Testis (tissue), 3 donors: ENCODE measurements around the gene EDEM3. TPM values are rescaled to one million over a fixed set of nuclear protein-coding genes. Genes with fewer than 3 reads are reported as not detected.

Experiments used
- DNase-seq: peaks from one replicate; pipeline ENCODE4 v3.0.0-alpha.2; 2019
- H3K27ac ChIP-seq, 2 donors: fragments of 200-600 bp; sonication (generic); one replicate each; pipeline ENCODE4 v1.5.1; 2019
- H3K27me3 ChIP-seq: fragments of 200-600 bp; sonication (generic); one replicate; pipeline ENCODE4 v1.5.1; 2019
- H3K36me3 ChIP-seq: fragments of 200-600 bp; sonication (generic); one replicate; pipeline ENCODE4 v1.5.1; 2017; ENCODE audit warnings: low read depth; ENCODE audit errors: missing control alignments
- H3K4me1 ChIP-seq: fragments of 200-600 bp; sonication (generic); one replicate; pipeline ENCODE4 v1.5.1; 2019
- H3K4me3 ChIP-seq, 2 donors: fragments of 200-600 bp; sonication (generic); one replicate each; pipeline ENCODE4 v1.5.1; 2017 to 2019
- H3K9me3 ChIP-seq: fragments of 200-600 bp; sonication (generic); one replicate; pipeline ENCODE4 v1.5.1; 2017
- POLR2A ChIP-seq: fragments of 450-650 bp; IDR thresholded peaks from one replicate; pipeline ENCODE4 v1.6.1; 2017; ENCODE audit warnings: antibody characterized with exemption, mild to moderate bottlenecking, moderate library complexity
- WGBS, 2 donors: methylation state at CpG; one replicate each; pipeline ENCODE4 v1.1.5; 2018; 5-methylcytosine and 5-hydroxymethylcytosine counted together
- intact Hi-C: fragments of 100-400 bp; cut with DNase I; formaldehyde crosslinking; loops from one replicate; pipeline ENCODE4 v1.15.1; 2023; ENCODE audit warnings: low total_unique reads
- polyA plus RNA-seq: library from polyadenylated mRNA; stranded (reverse); fragments of 350-450 nt; fragmentation: Illumina TruSeq; extraction: RNeasy Lipid Tissue Mini Kit (QIAGEN cat#74804); gene quantifications from one replicate; pipeline ENCODE4 v1.2.3, GENCODE V29; 2014; ENCODE audit warnings: low read depth, low replicate concordance; ENCODE audit not compliant: insufficient read depth
- total RNA-seq, 2 donors: library from RNA; depleted of rRNA; stranded (reverse); fragments of >200 nt; gene quantifications; one replicate each; pipeline ENCODE4 v1.2.3, GENCODE V29; 2016
- TF ChIP-seq, protein P1 (sequence below), 3 experiments: fragments of 450-650 bp in 2 of 3; fragments of 200-600 bp in 1 of 3; sonication (generic) in 1 of 3; IDR thresholded peaks; one replicate each; pipeline ENCODE4 v1.5.1; 2016 to 2019; ENCODE audit warnings: antibody characterized with exemption in 3 of 3, mild to moderate bottlenecking in 2 of 3, moderate library complexity in 1 of 3

EDEM3 gene
- total and polyA plus RNA-seq, 3 donors from 2014 or later, result 20.7 to 41.0 (median 23.5) TPM

DNA sequence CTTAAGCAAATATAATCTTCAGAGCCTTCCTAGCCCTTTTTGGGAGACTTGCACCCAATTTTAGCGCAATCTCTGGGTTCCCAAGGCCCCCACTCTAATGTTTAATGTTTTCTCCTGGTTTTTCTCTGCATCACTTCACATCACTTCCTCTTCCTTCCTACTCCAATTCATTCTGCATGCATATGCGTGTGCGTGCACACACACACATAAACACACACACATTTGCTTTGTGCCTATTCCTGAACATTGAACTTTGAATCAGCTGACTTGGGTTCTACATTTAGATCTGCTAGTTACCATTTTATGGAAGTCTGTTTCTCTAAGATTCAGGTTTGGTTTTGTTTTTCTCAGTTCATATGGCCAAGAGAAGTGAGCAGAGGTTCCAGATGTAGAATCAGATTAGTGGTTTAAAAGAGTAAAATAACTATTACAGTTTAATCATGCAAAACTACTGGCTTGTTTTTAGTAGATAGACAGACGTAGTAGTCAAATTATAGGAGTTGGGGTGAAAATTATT lies 7.4 kb upstream of the EDEM3 start:
- 86 to 90% methylated on average over 4 of the region's 4 CpGs for WGBS, 2 donors
- H3K4me1 ChIP-seq, result no peaks in the 10 kb centered on the region
- H3K27me3 ChIP-seq, result no peaks in the 10 kb centered on the region
- H3K36me3 ChIP-seq, result no peaks in the 10 kb centered on the region
- TF ChIP-seq POLR2A, result no peak
- TF ChIP-seq, protein P1, sequence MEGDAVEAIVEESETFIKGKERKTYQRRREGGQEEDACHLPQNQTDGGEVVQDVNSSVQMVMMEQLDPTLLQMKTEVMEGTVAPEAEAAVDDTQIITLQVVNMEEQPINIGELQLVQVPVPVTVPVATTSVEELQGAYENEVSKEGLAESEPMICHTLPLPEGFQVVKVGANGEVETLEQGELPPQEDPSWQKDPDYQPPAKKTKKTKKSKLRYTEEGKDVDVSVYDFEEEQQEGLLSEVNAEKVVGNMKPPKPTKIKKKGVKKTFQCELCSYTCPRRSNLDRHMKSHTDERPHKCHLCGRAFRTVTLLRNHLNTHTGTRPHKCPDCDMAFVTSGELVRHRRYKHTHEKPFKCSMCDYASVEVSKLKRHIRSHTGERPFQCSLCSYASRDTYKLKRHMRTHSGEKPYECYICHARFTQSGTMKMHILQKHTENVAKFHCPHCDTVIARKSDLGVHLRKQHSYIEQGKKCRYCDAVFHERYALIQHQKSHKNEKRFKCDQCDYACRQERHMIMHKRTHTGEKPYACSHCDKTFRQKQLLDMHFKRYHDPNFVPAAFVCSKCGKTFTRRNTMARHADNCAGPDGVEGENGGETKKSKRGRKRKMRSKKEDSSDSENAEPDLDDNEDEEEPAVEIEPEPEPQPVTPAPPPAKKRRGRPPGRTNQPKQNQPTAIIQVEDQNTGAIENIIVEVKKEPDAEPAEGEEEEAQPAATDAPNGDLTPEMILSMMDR (IDR thresholded peaks at IDR 0.05), result no peak
- H3K4me3 ChIP-seq, result no peak overlapping the region
- DNase-seq, result no peak
- intact Hi-C loops, result no loop called here
- H3K27ac ChIP-seq, result no peak overlapping the region
- no peaks in the 10 kb centered on the region for H3K9me3 ChIP-seq

DNA sequence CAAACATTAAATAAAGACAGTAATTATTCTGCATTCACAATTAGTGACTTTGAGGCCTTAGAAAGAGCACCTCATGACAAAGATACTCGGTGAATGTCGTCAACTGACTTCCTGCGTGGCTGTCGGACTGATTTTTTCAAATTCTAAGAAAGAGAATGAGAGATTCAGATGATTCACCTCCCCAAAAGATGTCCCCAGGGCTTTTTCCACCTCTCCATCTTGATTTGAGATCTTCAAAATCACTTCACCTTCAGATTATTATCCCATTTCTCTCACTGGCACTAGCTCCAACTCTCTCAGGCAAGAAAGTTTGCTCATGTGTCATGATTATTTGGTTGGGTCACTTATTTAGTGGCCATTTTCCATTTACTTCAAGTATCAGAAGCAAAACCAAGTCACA lies 5.0 kb upstream of the EDEM3 start:
- Histone ChIP-seq H3K27me3 (no peaks in the 10 kb centered on the region), H3K36me3 (no peaks in the 10 kb centered on the region), H3K9me3 (no peaks in the 10 kb centered on the region), H3K4me3 (no peak overlapping the region), H3K4me1 (no peaks in the 10 kb centered on the region), H3K27ac (no peak overlapping the region)
- 88 to 90% methylated on average over 4 of the region's 4 CpGs for WGBS, 2 donors
- no peak for TF ChIP-seq POLR2A
- TF ChIP-seq, protein P1 (IDR thresholded peaks at IDR 0.05), result no peak
- intact Hi-C loops, result no loop called here
- no peak for DNase-seq

DNA sequence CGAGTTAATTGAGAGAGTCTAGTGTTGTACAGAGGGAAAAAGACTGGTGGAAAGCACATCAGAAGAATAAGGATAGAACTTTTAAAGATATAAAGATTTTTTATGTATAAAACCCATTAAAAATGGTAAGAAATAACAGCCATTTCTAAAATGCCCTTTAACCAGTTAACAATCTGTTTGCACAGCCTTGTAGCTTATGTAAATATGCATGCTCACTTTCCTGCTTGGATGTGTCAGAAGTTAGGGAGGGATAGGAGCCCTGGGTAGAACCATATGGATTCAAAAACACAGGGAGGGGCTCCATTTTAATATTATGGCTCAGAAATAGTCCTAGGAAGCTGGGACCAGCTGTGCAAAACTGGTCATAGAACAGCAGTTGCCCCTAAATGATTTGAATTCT lies 4.5 kb upstream of the EDEM3 start:
- Histone ChIP-seq H3K27ac (no peak overlapping the region), H3K36me3 (no peaks in the 10 kb centered on the region), H3K4me1 (no peaks in the 10 kb centered on the region), H3K4me3 (no peak overlapping the region), H3K27me3 (no peaks in the 10 kb centered on the region), H3K9me3 (no peaks in the 10 kb centered on the region)
- WGBS, 2 donors, result 70 to 72% methylated on average over 1 of the region's 1 CpG
- intact Hi-C loops, result no loop called here
- DNase-seq, result no peak
- TF ChIP-seq POLR2A, result no peak
- TF ChIP-seq, protein P1 (IDR thresholded peaks at IDR 0.05), result no peak

DNA sequence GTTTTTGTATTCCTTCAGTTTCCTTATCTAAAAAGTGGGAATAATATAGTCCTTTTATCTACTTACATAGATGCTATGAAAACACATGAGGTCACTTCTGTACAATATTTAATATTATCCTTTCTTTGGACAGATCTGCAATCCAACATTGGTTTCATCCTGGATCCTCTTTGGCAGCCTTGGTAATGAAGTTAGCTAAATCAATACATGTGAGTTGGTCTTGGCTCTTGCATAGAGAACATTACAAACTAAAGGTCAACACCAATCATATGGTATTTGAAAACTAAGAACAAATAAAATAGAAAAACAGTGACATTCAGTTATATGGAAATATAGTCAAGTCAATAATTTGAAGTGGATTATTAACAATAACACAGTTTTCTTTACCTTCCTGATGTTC lies 3.2 kb upstream of the EDEM3 start:
- TF ChIP-seq, protein P1 (IDR thresholded peaks at IDR 0.05), result no peak
- TF ChIP-seq POLR2A, result no peak
- Histone ChIP-seq H3K36me3 (no peaks in the 10 kb centered on the region), H3K9me3 (no peaks in the 10 kb centered on the region), H3K4me3 (no peak overlapping the region), H3K27me3 (no peaks in the 10 kb centered on the region), H3K4me1 (no peaks in the 10 kb centered on the region), H3K27ac (no peak overlapping the region)
- intact Hi-C loops, result no loop called here
- no peak for DNase-seq

DNA sequence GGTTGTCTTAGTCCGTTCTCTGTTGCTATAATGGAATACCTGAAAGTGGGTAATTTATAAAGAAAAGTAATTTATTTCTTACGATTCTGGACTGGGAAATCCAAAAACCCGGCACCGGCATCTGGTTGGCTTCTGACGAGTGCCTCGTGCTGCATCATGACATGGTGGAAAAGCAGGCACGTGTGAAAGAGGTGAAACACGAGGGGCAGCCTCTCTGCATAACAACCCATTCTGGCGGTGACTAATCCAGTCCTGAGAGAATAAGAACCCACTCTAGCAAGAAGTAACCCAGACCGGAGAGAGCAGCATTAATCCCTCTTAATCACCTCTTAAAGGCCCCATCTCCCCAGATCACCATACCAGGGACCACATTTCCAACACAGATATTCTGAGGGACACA lies 2.7 kb upstream of the EDEM3 start:
- DNase-seq, result no peak
- intact Hi-C loops, result no loop called here
- WGBS, 2 donors, result 71 to 73% methylated on average over 10 of the region's 10 CpGs
- Histone ChIP-seq H3K27me3 (no peaks in the 10 kb centered on the region), H3K27ac (no peak overlapping the region), H3K9me3 (no peaks in the 10 kb centered on the region), H3K4me3 (no peak overlapping the region), H3K4me1 (no peaks in the 10 kb centered on the region), H3K36me3 (no peaks in the 10 kb centered on the region)
- no peak for TF ChIP-seq POLR2A
- TF ChIP-seq, protein P1 (IDR thresholded peaks at IDR 0.05), result no peak
